ENCODE results near the gene GRIK4.

The GRIK4 gene

DNA sequence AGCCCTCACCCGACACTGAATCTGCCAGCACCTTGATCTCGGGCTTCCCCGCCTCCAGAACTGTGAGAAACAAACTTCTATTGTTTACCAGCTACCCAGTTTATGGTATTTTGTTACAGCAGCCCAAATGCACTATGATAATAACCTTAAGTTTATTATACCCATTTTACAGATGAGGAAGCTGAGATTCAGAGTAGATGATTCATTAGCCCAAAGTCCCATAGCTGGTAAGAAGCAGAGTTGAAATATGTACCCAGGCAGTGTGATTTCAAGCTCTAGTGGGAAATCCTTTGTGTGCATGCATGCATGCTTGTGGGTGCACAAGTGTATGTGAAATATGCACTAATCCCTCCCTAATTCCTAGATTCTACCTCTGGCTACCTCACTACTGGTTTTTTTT, 7.9 kb downstream of the GRIK4 start:
- H3K4me3 ChIP-seq (ENCODE audit: low read length): no peak overlapping the region
- TF ChIP-seq, protein P1, sequence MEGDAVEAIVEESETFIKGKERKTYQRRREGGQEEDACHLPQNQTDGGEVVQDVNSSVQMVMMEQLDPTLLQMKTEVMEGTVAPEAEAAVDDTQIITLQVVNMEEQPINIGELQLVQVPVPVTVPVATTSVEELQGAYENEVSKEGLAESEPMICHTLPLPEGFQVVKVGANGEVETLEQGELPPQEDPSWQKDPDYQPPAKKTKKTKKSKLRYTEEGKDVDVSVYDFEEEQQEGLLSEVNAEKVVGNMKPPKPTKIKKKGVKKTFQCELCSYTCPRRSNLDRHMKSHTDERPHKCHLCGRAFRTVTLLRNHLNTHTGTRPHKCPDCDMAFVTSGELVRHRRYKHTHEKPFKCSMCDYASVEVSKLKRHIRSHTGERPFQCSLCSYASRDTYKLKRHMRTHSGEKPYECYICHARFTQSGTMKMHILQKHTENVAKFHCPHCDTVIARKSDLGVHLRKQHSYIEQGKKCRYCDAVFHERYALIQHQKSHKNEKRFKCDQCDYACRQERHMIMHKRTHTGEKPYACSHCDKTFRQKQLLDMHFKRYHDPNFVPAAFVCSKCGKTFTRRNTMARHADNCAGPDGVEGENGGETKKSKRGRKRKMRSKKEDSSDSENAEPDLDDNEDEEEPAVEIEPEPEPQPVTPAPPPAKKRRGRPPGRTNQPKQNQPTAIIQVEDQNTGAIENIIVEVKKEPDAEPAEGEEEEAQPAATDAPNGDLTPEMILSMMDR (conservative IDR thresholded peaks at IDR 0.05; ENCODE audit: low read length): no peak
- no peak for DNase-seq (ENCODE audit: low read depth)

DNA sequence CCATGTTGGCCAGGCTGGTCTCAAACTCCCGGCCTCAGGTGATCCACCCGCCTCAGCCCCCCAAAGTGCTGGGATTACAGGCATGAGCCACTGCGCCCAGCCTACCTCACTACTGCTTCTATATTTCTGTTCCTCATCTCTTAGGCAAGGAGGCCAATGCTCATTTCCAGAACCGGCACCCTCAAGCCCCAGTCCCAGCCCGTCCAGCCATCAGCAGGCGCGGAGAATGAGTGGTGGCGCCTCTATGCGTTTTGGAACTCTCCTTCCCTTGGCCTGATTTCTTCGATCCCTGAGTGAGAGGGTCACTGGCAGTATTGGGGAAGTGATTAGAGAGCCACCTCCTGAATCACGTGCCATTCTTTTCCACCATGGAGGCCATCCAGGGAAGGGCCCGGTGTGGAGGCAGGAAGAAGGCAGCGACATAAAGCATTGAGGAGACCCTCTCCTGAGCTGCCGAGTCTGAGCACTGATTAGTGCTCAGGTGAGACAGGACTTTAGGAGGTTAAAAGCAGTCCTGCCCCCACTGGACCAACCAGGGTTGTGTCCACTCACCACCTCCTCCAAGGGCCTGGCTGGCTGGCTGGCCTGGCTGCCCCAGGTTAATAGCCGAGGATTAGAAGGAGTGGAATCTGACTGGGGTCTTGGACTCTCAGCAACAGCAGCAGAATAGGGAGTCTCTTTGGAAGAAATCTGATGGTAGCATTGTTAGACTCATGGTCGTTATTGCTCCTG, 8.7 kb downstream of the GRIK4 start:
- TF ChIP-seq, protein P1 (conservative IDR thresholded peaks at IDR 0.05; ENCODE audit: low read length): no peak
- DNase-seq (ENCODE audit: low read depth): no peak
- no peak overlapping the region for H3K4me3 ChIP-seq (ENCODE audit: low read length)

DNA sequence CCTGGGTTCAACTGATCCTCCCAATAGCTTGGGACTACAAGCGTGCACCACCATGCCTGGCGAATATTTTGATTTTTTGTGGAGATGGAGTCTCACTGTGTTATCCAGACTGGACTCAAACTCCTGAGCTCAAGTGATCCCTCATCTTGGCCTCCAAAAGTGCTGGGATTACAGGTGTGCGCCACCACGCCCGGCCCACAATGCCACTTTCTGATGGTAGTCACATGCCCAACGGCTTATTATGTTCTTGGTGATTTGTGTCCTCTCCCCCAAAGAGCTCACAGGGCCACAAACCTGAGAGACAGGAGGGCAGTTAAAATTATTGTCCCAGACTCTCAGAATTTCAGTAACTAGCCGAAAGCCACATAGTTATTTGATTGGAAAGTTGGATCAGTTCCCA, 9.6 kb downstream of the GRIK4 start:
- TF ChIP-seq, protein P1 (conservative IDR thresholded peaks at IDR 0.05; ENCODE audit: low read length): no peak
- no peak for DNase-seq (ENCODE audit: low read depth)
- no peak overlapping the region for H3K4me3 ChIP-seq (ENCODE audit: low read length)

DNA sequence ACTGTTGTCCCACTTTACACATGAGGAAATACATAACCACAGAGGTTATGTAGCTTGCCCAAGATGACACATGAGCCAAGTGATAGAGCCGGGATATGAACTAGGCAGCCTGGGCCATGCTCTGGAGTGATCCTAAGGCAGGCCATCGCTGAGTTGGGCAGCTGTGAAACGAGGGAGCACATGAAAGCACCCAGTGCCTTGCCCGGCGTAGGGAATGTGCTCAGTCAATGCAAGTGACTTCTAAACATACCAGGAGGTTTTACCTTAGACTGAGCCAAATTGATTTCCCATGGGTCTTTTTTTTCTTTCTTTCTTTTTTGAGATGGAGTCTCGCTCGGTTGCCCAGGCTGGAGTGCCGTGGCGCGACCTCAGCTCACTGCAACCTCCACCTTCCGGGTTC, 10.5 kb downstream of the GRIK4 start:
- H3K4me3 ChIP-seq (ENCODE audit: low read length): no peak overlapping the region
- TF ChIP-seq, protein P1 (conservative IDR thresholded peaks at IDR 0.05; ENCODE audit: low read length): no peak
- DNase-seq (ENCODE audit: low read depth): no peak

DNA sequence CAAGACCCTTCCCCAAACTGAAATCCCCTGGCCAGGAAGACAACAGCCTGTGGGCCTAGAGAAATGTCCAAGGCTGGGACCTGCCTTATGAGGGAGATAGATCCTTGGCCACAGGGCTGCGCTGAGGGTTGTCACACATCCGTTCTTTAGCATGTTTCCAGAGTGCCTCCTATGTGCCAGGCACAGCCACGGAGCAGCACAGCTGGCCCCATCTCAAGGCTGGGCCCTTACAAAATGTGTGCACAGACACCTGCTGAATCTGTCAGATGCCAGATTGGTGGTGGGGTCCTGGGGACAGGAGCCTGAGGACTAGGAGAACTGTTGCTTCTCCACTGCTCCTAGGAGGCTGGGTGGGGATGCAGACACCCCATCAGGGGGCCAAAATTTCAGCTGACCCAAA, 11.2 kb downstream of the GRIK4 start:
- TF ChIP-seq, protein P1 (conservative IDR thresholded peaks at IDR 0.05; ENCODE audit: low read length): no peak
- no peak for DNase-seq (ENCODE audit: low read depth)
- H3K4me3 ChIP-seq (ENCODE audit: low read length): no peak overlapping the region

DNA sequence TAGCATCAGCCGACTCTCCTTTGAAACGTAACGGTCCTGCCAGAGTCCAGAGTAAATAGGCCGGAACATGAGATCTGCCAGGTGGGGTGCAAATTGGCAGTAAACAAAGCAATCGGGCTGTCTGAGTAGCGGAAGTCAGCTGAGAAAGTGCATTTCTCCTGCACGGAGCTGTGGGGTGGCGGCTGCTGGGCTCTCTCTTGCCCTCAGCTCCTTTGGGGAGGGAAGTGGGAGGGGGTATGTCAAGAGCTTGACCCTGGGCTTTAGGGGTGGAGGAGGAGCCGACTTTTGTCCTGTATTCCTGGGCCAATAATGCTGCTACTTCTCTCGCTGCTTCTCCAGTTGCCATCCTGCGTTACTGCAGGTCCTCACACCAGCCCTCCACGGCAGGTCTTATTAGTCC, 11.6 kb downstream of the GRIK4 start:
- H3K4me3 ChIP-seq (ENCODE audit: low read length): no peak overlapping the region
- DNase-seq (ENCODE audit: low read depth): no peak
- TF ChIP-seq, protein P1 (conservative IDR thresholded peaks at IDR 0.05; ENCODE audit: low read length): no peak

DNA sequence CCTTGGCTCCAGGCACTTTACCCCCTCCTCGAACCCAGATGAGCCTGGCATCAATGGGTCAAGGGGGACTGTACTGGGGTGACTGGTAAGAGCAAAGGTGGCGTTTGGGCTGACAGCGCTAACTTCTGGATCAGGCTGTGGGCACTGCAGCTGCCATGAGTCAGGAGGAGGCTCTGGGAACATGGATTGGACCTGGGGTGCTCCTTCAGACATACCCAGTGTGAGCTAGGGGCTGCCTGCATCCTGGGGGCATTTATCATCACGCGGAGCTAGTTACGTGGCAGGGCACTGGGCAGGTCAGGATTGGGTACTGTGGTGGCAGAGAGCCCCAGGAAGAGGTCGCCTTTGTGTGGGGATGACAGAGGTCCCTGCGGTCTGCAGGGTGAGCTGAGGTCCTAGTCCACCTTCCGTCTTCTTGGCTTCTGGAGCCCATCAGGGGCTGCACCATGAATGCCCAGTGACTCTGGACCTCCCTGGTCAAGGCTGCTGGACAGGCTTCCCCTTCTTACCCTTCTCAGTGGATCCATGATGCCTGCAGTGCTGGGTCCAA, 13.1 kb downstream of the GRIK4 start:
- no peak overlapping the region for H3K4me3 ChIP-seq (ENCODE audit: low read length)
- TF ChIP-seq, protein P1 (conservative IDR thresholded peaks at IDR 0.05; ENCODE audit: low read length): no peak
- no peak for DNase-seq (ENCODE audit: low read depth)
